ENCODE data around the gene CDH8.
"Not testable (repeated sequence)": the region's sequence is repeated elsewhere in the genome, so short reads cannot be mapped to it uniquely, and the experiment has no call there.

The CDH8 gene

GRCh38 chr16:61929776-61930175 lies 106.5 kb downstream of the CDH8 start:
- DNase-seq, result no peak

GRCh38 chr16:61926766-61927165 lies 109.5 kb downstream of the CDH8 start:
- no peak for DNase-seq

- DNase-seq, result no peak
Observed at GRCh38 chr16:61923629-61924028, 112.6 kb downstream of the CDH8 start.

GRCh38 chr16:61921373-61921772 lies 114.9 kb downstream of the CDH8 start:
- no peak for DNase-seq

- DNase-seq, result not testable (repeated sequence)
Observed at GRCh38 chr16:61917865-61918826, 118.1 kb downstream of the CDH8 start.

- no peak for DNase-seq
Observed at GRCh38 chr16:61915569-61915968, 120.7 kb downstream of the CDH8 start.

GRCh38 chr16:61909074-61909473 lies 127.2 kb downstream of the CDH8 start:
- DNase-seq, result no peak

- no peak for DNase-seq
Observed at GRCh38 chr16:61908426-61908825, 127.8 kb downstream of the CDH8 start.

GRCh38 chr16:61901689-61902088 lies 134.5 kb downstream of the CDH8 start:
- DNase-seq, result no peak

- no peak for DNase-seq
Observed at GRCh38 chr16:61900482-61900881, 135.8 kb downstream of the CDH8 start.

- no peak for DNase-seq
Observed at GRCh38 chr16:61897657-61898056, 138.6 kb downstream of the CDH8 start.

- DNase-seq, result no peak
Observed at GRCh38 chr16:61892531-61892930, 143.7 kb downstream of the CDH8 start.

GRCh38 chr16:61891460-61891859 lies 144.8 kb downstream of the CDH8 start:
- DNase-seq, result no peak

GRCh38 chr16:61890386-61890785 lies 145.9 kb downstream of the CDH8 start:
- no peak for DNase-seq

GRCh38 chr16:61887903-61888302 lies 148.3 kb downstream of the CDH8 start:
- no peak for DNase-seq

GRCh38 chr16:61885343-61885742 lies 150.9 kb downstream of the CDH8 start:
- DNase-seq, result no peak

- DNase-seq, result no peak
Observed at GRCh38 chr16:61879306-61879705, 156.9 kb downstream of the CDH8 start.

GRCh38 chr16:61877436-61877835 lies 158.8 kb downstream of the CDH8 start:
- no peak for DNase-seq

GRCh38 chr16:61872778-61873119 lies 163.5 kb downstream of the CDH8 start:
- no peak for DNase-seq

GRCh38 chr16:61871837-61872777 lies 164.1 kb downstream of the CDH8 start:
- DNase-seq, result no peak

- DNase-seq, result no peak
Observed at GRCh38 chr16:61862221-61863155, 173.8 kb downstream of the CDH8 start.

- DNase-seq, result no peak
Observed at GRCh38 chr16:61858988-61859387, 177.2 kb downstream of the CDH8 start.

GRCh38 chr16:61842666-61843065 lies 193.6 kb downstream of the CDH8 start:
- no peak for DNase-seq
